Measurements from ENCODE around the gene CCDC87.

GRCh38 chr11:66564984-66565383 lies 27.9 kb downstream of the CCDC87 start:
- TF ChIP-seq CTCF (IDR thresholded peaks at IDR 0.05; ENCODE audit: low read depth, low read length) (no peak), EZH2phosphoT487 (IDR thresholded peaks at IDR 0.05; ENCODE audit: low read depth) (no peak)

Data from OCI-LY3 (cell line).